ENCODE data around the gene ATOH1.

The ATOH1 gene

DNA sequence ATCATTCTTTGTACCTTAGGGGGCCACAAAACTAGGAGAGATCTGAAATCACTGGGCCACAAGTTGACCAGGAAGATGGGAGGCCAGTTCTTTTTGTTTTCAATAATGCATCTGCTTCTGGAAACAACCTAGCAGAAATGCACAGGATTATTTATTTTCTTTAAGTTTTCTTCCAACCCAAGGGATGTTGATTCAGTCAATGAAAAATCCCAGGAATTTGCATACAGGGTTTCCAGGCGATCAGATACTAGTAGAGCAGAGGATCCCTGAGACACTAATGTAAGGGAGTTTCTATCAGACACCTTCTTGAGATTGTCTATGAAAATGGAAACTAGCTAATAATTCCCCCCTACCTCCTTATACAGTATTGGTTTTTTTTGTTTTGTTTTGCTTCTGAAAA, 7.4 kb downstream of the ATOH1 start:
- DNase-seq: no peak

GRCh38 chr4:93839704-93840103, 11.2 kb downstream of the ATOH1 start:
- DNase-seq: no peak

- no peak for DNase-seq
These were observed 13.3 kb downstream of the ATOH1 start for GRCh38 chr4:93841803-93842345.

- no peak for DNase-seq
These were observed 14.2 kb downstream of the ATOH1 start for GRCh38 chr4:93842601-93843252.

- no peak for DNase-seq
These were observed 15.2 kb downstream of the ATOH1 start for GRCh38 chr4:93843772-93844171.

DNA sequence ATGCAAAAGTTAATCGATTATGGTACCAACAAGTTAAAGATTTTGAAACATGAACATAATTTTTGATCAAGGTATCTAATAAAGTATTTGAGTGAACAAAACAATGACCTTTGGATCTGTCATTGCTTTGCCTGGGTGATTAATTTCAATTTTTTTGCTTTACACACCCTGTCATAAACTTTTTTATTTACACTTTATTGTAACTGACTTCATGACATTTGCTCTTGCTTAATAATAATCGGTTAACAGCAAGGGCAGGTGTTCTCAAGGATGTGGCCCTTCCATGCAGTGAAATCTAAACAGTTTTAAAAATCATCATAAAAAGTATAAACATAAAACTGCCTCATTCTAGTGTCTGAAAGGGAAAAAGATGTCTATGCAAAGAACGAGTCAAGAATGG, 24.1 kb downstream of the ATOH1 start:
- no peak for DNase-seq

DNA sequence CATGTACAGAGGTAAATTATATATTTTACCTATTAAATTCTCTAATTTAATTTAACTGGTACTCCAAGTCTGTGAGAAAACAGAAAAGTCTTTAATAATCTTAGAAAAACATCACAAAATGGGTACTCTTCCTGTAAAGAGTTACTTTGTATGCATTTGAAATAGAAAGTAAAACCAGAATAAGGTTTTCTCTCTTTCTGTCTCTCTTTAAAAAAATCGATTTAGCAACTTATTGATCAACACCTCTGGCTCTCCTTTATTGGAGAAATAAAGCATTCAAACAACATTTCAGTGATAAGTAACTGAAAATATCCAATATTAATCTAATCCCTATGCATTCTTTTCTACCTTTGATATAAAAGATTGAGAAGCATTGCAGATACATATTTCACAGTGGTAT, 27.4 kb downstream of the ATOH1 start:
- DNase-seq: no peak

- DNase-seq: no peak
These were observed 37.1 kb downstream of the ATOH1 start for GRCh38 chr4:93865650-93866049.

- DNase-seq: no peak
These were observed 39.0 kb downstream of the ATOH1 start for GRCh38 chr4:93867416-93868001.

DNA sequence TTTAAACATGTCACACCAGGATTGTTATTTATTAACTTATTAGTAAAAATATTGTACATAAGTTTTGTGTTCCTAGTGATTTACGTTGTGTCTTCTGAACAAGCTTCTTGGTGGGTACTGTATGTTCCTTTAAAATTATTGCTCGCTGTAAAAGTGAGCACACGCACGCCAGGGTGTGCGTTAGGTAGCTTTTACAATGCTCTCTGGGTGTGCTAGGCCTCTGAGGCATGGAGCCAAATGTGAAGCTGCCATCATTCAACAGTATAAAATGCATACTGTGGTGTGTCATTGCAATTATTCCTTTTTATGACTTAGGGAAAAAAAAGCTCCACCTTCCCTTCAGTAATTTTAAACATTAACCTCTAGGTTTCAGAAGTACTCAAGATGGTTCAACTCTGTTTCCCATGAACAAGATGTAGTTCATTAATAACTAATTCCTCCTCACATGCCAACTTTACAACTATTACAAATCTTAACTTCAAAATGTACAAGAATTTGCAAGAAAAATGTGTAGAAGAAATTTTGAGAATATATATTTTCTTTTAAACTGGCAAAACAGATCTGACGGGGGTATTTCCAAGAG, 42.4 kb downstream of the ATOH1 start:
- no peak for DNase-seq

DNA sequence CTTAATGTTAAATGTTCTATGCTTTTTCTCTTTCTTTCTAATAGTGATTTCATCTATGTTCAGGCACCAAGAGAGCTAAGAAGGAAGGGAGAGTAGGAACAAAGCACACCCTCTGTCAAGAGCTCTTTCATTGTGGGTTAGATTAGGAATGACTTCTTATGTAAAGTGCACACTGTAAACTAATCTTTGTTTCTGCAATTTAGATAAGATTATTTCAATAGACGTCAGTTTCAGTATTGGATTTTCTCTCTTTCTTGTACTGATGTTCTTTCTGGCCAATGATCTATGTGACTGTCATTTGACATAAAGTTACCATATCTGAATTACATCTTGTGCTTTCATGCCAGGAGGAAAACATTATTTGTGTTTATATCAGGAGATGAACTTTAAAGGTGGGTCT, 48.2 kb downstream of the ATOH1 start:
- no peak for DNase-seq

DNA sequence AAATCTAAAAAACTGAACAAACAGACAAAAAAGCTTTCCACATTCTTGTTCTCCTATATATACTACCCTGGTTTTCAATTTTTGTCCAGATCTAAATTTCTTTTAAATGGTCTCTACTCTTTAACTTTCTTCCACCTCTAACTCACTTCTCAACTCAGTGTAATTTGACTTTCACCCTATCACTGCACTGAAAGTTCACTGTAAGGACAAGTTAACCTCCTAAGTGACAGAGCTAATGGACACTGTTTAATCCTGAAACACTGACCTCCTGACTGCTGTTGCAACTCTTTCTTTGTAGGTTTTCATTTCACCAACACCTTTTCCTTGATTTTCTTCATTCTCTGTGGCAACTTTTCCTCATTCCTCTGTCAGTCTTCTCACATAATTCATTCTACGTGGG, 50.0 kb downstream of the ATOH1 start:
- no peak for DNase-seq

- DNase-seq: no peak
These were observed 51.4 kb downstream of the ATOH1 start for GRCh38 chr4:93879919-93880318.

Data from CD4-positive, alpha-beta T cell treated with Interleukin-4 for 4 hours (primary cell).